Measurements from ENCODE around the gene CDH2.

The CDH2 gene

GRCh38 chr18:28167835-28168349, 9.0 kb downstream of the CDH2 start:
- no peak for DNase-seq

- no peak for DNase-seq
Observed at GRCh38 chr18:28164771-28165483, 12.0 kb downstream of the CDH2 start.

GRCh38 chr18:28163201-28163775, 13.6 kb downstream of the CDH2 start:
- no peak for DNase-seq

- no peak for DNase-seq
Observed at GRCh38 chr18:28161608-28162599, 15.0 kb downstream of the CDH2 start.

GRCh38 chr18:28159055-28159454, 17.9 kb downstream of the CDH2 start:
- DNase-seq, result no peak

- DNase-seq, result no peak
Observed at GRCh38 chr18:28158083-28158581, 18.8 kb downstream of the CDH2 start.

GRCh38 chr18:28153485-28154065, 23.4 kb downstream of the CDH2 start:
- no peak for DNase-seq

- DNase-seq, result no peak
Observed at GRCh38 chr18:28152754-28153153, 24.2 kb downstream of the CDH2 start.

GRCh38 chr18:28152354-28152753, 24.6 kb downstream of the CDH2 start:
- DNase-seq, result no peak

GRCh38 chr18:28151434-28151833, 25.5 kb downstream of the CDH2 start:
- DNase-seq, result no peak

GRCh38 chr18:28150925-28151324, 26.0 kb downstream of the CDH2 start:
- no peak for DNase-seq

- DNase-seq, result no peak
Observed at GRCh38 chr18:28149810-28150420, 27.0 kb downstream of the CDH2 start.

GRCh38 chr18:28147674-28148171, 29.2 kb downstream of the CDH2 start:
- DNase-seq, result no peak

GRCh38 chr18:28143725-28144124, 33.2 kb downstream of the CDH2 start:
- DNase-seq, result no peak

GRCh38 chr18:28138816-28139215, 38.1 kb downstream of the CDH2 start:
- no peak for DNase-seq

GRCh38 chr18:28136071-28136470, 40.9 kb downstream of the CDH2 start:
- DNase-seq, result no peak

GRCh38 chr18:28134774-28135173, 42.2 kb downstream of the CDH2 start:
- no peak for DNase-seq

GRCh38 chr18:28132084-28132483, 44.8 kb downstream of the CDH2 start:
- no peak for DNase-seq

- no peak for DNase-seq
Observed at GRCh38 chr18:28128659-28128980, 48.3 kb downstream of the CDH2 start.

- no peak for DNase-seq
Observed at GRCh38 chr18:28127763-28128658, 48.9 kb downstream of the CDH2 start.

GRCh38 chr18:28127228-28127627, 49.7 kb downstream of the CDH2 start:
- DNase-seq, result no peak
